ENCODE results near the gene ZNF830.
"Not testable (repeated sequence)": the region's sequence is repeated elsewhere in the genome, so short reads cannot be mapped to it uniquely, and the experiment has no call there.

Gene ZNF830

GRCh38 chr17:34993031-34993430 is 31.7 kb downstream of the ZNF830 start:
- no peak for DNase-seq

- no peak for DNase-seq
Observed at GRCh38 chr17:34996422-34997285, 35.3 kb downstream of the ZNF830 start.

- DNase-seq, result no peak
Observed at GRCh38 chr17:34997355-34997862, 36.1 kb downstream of the ZNF830 start.

- DNase-seq, result no peak
Observed at GRCh38 chr17:34998205-34998604, 36.9 kb downstream of the ZNF830 start.

GRCh38 chr17:34999456-34999855 is 38.1 kb downstream of the ZNF830 start:
- no peak for DNase-seq

GRCh38 chr17:35000965-35001364 is 39.6 kb downstream of the ZNF830 start:
- DNase-seq, result not testable (repeated sequence)

- no peak for DNase-seq
Observed at GRCh38 chr17:35001549-35001948, 40.2 kb downstream of the ZNF830 start.

GRCh38 chr17:35002876-35003551 is 41.7 kb downstream of the ZNF830 start:
- no peak for DNase-seq

- no peak for DNase-seq
Observed at GRCh38 chr17:35003778-35004177, 42.4 kb downstream of the ZNF830 start.

GRCh38 chr17:35006345-35006744 is 45.0 kb downstream of the ZNF830 start:
- no peak for DNase-seq

GRCh38 chr17:35006961-35007360 is 45.6 kb downstream of the ZNF830 start:
- no peak for DNase-seq

GRCh38 chr17:35010093-35010492 is 48.8 kb downstream of the ZNF830 start:
- no peak for DNase-seq

GRCh38 chr17:35011671-35012216 is 50.4 kb downstream of the ZNF830 start:
- DNase-seq, result no peak
